HuH-7.5 (cell line): ENCODE measurements around the gene CCDC177.
"Not testable (repeated sequence)": the region's sequence is repeated elsewhere in the genome, so short reads cannot be mapped to it uniquely, and the experiment has no call there.

Source experiments
- DNase-seq: peaks from one replicate; pipeline ENCODE4 v3.0.0; 2011; ENCODE audit warnings: low spot score

The CCDC177 gene

GRCh38 chr14:69599431-69599830, 24.8 kb upstream of the CCDC177 start:
- not testable (repeated sequence) for DNase-seq

DNA sequence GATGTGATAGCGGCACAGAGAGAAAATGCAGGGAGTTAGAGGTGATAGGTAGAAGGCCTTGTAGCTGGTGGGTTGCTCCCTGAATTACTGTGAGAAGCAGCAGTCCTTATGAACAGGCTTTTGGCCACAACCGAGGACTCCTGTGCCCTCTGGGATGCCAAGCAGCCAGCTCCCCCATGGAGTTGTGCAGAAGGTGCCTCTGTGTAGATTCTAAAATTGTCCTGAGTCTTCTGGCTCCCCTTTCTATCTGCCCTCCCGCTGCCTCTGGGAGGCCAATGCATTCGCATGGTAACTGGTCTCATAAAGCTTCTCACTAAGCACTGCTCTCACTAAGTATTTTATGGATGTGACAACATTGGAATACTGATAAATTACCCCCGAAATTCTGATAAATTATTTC, 20.7 kb upstream of the CCDC177 start:
- no peak for DNase-seq

DNA sequence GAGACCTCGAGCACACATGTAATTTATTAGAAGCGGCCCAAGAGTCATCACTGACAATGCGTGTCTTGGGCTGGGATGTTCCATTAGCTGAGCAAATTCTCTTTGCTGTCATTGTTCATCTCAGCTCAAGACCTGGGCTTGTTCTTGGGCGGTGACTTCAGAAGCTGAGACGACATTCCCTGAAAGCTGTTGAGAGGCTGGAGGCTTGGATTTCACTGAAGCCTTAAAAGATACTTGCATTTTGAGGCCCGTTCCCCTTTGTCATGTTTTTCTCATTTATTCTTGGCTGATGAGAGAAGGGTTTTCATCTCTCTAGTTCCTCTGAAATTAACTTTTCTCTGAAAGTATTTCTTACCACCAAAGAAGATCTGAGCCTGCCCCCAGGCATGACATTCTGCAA, 20.2 kb upstream of the CCDC177 start:
- DNase-seq: no peak

DNA sequence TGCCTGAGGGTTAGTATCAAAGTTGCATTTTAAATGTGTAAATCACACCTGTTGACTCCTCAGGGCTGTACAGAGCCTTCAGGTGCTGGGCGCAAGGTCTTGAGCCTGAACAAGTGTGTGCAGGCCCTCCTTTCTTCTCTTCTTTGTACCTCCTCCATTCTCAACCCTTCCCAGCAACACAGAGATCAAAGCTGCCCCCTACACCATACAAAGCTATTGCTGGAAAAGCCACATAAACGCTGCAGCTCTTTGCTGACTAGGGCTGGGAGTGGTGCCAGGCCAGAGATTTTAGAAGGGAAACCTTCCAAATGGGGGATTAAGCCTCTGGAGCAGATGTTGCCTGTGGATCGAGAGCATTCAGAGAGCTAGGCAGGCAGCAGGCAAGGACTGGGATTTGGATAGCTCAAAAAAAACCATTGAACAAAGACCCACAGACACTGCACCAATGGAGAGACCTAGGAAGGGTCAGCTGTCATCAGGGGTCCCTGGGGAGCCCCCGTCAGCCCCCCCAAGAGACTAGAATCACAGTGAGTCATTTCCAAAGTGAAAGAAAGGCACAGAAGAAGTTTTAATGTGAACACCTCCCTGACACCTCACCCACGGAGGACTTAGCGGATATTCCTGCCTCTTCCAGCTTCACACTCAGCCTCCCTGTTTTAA, 18.5 kb upstream of the CCDC177 start:
- no peak for DNase-seq

DNA sequence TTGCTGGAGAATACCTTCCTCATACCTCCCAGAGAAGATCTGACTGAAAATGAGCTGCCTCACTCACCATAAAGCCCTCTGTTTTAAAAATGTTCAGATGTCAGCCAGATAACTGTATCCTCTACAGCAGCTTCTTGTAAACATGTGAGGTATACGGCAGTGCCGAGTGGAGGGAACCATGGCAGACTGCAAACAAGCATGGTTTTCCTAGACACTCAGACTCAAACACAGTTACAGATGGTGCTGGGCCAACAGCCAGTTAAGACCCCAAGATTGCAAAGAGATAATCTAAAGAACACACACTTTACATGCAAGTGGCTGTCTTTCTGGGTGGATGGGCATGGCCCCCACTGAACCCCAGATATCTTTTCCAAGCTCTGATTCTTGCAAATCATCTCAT, 16.6 kb upstream of the CCDC177 start:
- no peak for DNase-seq

DNA sequence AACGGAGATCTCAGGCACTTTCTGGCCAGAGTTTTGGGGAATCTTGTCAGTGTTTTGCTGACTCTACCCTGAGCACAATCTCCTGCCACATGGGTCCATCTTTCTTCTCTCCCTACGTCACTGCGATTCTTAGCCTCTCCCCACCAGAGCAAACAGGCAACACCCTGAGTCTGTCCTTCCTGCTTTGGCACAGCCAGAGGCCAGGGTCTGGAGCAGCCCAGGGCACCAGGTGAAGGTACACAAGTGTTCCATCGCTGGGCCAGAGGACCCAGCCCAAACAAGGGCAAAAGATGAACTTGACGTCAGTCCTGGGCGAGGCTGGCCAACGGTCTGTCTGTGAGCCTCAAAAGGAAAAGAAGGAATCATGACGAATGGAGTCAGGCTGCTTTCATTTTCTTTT, 12.7 kb upstream of the CCDC177 start:
- DNase-seq: no peak

DNA sequence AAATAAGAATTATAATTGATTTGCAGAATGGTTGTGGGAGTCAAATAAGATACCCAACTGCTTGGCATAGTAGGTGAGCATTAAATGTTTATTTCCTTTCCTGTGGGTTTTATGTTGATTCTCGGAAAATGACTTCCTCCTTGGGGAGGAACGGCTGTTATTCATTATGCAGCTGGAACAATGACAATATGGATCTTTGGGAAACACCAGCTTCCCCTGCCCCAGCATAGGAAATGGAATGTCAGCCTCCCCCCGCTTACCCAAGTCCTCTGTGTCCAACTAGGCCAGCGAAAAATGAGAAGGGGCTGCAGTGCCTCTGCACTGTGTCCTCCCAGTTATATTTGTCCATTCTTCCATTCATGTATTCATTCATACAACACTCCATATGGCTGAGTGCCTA, 11.7 kb upstream of the CCDC177 start:
- DNase-seq: no peak

DNA sequence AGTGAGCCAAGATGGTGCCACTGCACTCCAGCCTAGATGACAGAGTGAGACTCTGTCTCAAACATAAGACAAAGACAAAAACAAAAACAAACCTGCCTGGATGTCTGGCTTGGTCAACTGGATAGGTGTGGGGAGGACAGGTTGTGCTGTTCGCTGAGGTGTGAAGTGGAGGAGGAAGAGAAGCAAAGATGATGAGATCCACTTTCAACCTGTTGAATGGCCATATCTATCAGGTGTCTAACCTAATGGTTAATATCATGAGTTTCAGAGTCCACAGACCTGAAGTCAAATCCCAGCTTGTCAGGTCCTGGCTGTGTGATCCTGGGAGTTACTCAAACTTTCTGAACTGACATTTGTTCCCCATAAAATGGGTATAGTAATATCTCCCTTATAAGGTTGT, 9.7 kb upstream of the CCDC177 start:
- no peak for DNase-seq

- no peak for DNase-seq
These were observed 8.2 kb upstream of the CCDC177 start for GRCh38 chr14:69582829-69583228.

DNA sequence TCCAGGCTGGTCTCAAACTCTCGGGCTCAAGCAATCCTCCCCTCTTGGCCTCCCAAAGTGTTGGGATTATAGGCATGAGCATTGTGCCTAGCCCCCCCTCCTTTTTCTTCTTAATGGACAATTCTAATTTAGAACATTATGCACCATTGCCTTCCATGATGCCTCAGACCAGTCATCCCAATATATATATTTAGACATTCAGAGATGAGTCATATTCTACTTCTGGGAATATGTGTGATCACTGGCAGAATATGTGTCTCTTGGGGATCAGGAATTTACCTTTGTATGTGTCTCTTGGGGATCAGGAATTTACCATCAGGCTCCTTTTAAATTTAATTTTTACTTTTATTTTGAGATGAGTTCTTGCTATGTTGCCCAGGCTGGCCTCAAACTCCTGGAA, 7.5 kb upstream of the CCDC177 start:
- no peak for DNase-seq

GRCh38 chr14:69581316-69581935, 6.8 kb upstream of the CCDC177 start:
- DNase-seq: no peak

GRCh38 chr14:69580009-69580577, 5.4 kb upstream of the CCDC177 start:
- DNase-seq: peak; percentile 51

GRCh38 chr14:69579476-69579875, 4.8 kb upstream of the CCDC177 start:
- DNase-seq: no peak

- DNase-seq: no peak
These were observed 254 bp upstream of the CCDC177 start for GRCh38 chr14:69574954-69575295.

- peak; percentile 33 for DNase-seq
These were observed 824 bp downstream of the CCDC177 start for GRCh38 chr14:69573831-69574262.

DNA sequence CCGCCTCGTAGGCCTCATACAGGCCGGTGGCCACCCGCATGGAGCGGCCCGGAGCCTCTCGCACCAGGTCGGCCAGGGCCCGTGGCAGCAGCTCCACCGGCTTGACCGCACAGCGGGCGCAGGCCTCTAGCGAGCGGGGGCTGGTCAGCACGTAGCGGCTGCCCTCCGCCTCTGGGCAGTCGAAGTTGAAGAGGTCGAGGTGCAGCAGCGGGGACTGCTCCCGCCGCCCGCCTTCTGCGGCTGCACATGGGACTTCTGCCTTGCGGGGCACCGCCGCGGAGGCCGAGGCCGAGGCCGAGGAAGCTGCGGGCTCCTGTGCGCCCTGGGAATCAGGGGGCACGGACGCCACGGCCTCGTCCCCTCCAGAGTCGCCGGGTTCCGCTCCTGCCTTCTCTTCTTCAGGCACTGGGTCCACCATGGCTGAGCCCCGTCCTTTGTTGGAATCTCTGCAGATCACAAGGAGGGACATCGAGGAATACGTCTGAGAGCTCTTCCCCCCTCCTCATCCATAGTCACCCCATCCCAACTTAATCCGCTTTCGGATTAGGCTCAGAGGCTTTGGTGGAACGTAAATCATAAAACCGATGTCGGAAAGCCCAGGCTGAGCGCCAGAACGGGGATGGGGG, 1.4 kb downstream of the CCDC177 start:
- DNase-seq: peak; percentile 22

GRCh38 chr14:69572841-69573135, 1.9 kb downstream of the CCDC177 start:
- DNase-seq: peak; percentile 19

GRCh38 chr14:69572030-69572840, 2.4 kb downstream of the CCDC177 start:
- peak; percentile 43 for DNase-seq

GRCh38 chr14:69571449-69572029, 3.1 kb downstream of the CCDC177 start:
- DNase-seq: no peak

- DNase-seq: no peak
These were observed 3.8 kb downstream of the CCDC177 start for GRCh38 chr14:69570836-69571330.

DNA sequence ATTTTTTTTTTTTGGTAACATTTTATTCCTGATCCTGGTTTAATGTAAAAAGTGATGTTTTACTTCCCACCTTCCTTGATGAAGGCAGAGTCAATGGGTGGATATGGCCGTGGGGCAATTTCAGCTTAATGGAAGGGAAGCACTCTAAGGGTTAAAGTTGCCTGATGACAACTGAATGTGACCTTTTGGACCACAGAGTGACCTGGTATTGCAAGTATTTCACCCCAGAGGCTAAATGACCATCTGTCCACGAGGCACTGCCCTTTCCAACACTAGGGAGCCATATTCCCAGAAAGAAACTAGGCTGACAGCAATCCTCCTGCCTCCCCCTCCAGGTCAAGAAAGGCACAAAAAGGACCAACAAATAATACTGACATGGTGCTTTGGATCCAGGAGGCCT, 4.8 kb downstream of the CCDC177 start:
- DNase-seq: no peak

DNA sequence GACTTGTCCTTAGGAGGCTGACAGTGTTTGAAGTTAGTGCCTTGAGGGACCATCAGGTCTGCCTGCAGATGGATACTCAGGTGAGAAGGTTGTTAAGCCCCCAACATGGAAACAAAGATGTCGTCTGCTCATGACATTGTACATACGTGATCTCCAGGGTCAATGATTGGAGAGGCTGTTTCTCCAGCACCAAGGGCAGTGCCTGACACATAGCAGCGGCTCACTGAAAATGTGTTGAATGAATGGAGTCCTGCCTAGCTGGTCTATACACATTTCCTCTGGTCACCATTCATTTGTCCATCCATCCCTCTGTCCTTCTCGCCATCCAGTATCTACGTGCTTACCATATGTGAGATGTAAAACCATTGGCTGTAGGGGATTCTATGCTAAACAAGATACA, 7.1 kb downstream of the CCDC177 start:
- DNase-seq: no peak
